ENCODE measurements around the gene LRRIQ3.
A peak's percentile ranks its signal among the peaks of the same experiment; 100 is the strongest.
"Not testable (repeated sequence)": the region's sequence is repeated elsewhere in the genome, so short reads cannot be mapped to it uniquely, and the experiment has no call there.

LRRIQ3 gene

GRCh38 chr1:74197657-74198552, at the start of gene LRRIQ3, which contains the start of gene FPGT:
Gene LRRIQ3 (minus strand): TSS chr1:74198176. CDS start chr1:74183684, 14,492 bp downstream.
Gene FPGT (plus strand): TSS chr1:74198242. CDS start chr1:74198279, 37 bp downstream.
- DNase-seq, result peak; percentile 98

- no peak for DNase-seq
Observed at GRCh38 chr1:74246315-74246714, 48.3 kb upstream of the LRRIQ3 start.

GRCh38 chr1:74245168-74245772, 47.3 kb upstream of the LRRIQ3 start:
- DNase-seq, result peak; percentile 42

- DNase-seq, result no peak
Observed at GRCh38 chr1:74237787-74238186, 39.8 kb upstream of the LRRIQ3 start.

GRCh38 chr1:74237035-74237434, 39.1 kb upstream of the LRRIQ3 start:
- DNase-seq, result no peak

GRCh38 chr1:74236440-74236839, 38.5 kb upstream of the LRRIQ3 start:
- DNase-seq, result no peak

GRCh38 chr1:74235153-74235552, 37.2 kb upstream of the LRRIQ3 start, which contains the start of gene TNNI3K:
Gene TNNI3K (plus strand): TSS chr1:74235387. CDS start chr1:74235452, 65 bp downstream.
- no peak for DNase-seq

GRCh38 chr1:74223453-74223852, 25.5 kb upstream of the LRRIQ3 start:
- DNase-seq, result no peak

- no peak for DNase-seq
Observed at GRCh38 chr1:74222701-74223100, 24.7 kb upstream of the LRRIQ3 start.

- DNase-seq, result no peak
Observed at GRCh38 chr1:74215229-74215628, 17.3 kb upstream of the LRRIQ3 start.

- no peak for DNase-seq
Observed at GRCh38 chr1:74205266-74205665, 7.3 kb upstream of the LRRIQ3 start.

- no peak for DNase-seq
Observed at GRCh38 chr1:74199504-74199903, 1.5 kb upstream of the LRRIQ3 start.

GRCh38 chr1:74197255-74197654, 721 bp downstream of the LRRIQ3 start:
- DNase-seq, result no peak

- DNase-seq, result no peak
Observed at GRCh38 chr1:74195339-74195738, 2.6 kb downstream of the LRRIQ3 start.

GRCh38 chr1:74193908-74194307, 4.1 kb downstream of the LRRIQ3 start:
- no peak for DNase-seq

GRCh38 chr1:74180490-74180889, 17.5 kb downstream of the LRRIQ3 start:
- no peak for DNase-seq

GRCh38 chr1:74174423-74174822, 23.6 kb downstream of the LRRIQ3 start:
- not testable (repeated sequence) for DNase-seq

GRCh38 chr1:74162333-74162732, 35.6 kb downstream of the LRRIQ3 start:
- no peak for DNase-seq

GRCh38 chr1:74161497-74161896, 36.5 kb downstream of the LRRIQ3 start:
- DNase-seq, result no peak

- DNase-seq, result no peak
Observed at GRCh38 chr1:74160046-74160445, 37.9 kb downstream of the LRRIQ3 start.

- no peak for DNase-seq
Observed at GRCh38 chr1:74145086-74145485, 52.9 kb downstream of the LRRIQ3 start.

GRCh38 chr1:74117370-74117769, 80.6 kb downstream of the LRRIQ3 start:
- not testable (repeated sequence) for DNase-seq

GRCh38 chr1:74113333-74113732, 84.6 kb downstream of the LRRIQ3 start:
- DNase-seq, result no peak

- DNase-seq, result no peak
Observed at GRCh38 chr1:74107394-74107793, 90.6 kb downstream of the LRRIQ3 start.

Measured in NCI-H146 (cell line).